Testis (tissue), 3 donors: ENCODE results near the gene IRF2BPL. TPM values are rescaled to one million over a fixed set of nuclear protein-coding genes. Genes with fewer than 3 reads are reported as not detected.

ENCODE experiments used
- DNase-seq: peaks from one replicate; pipeline ENCODE4 v3.0.0-alpha.2; 2019
- H3K27ac ChIP-seq, 2 donors: fragments of 200-600 bp; sonication (generic); one replicate each; pipeline ENCODE4 v1.5.1; 2019
- H3K27me3 ChIP-seq: fragments of 200-600 bp; sonication (generic); one replicate; pipeline ENCODE4 v1.5.1; 2019
- H3K36me3 ChIP-seq: fragments of 200-600 bp; sonication (generic); one replicate; pipeline ENCODE4 v1.5.1; 2017; ENCODE audit warnings: low read depth; ENCODE audit errors: missing control alignments
- H3K4me1 ChIP-seq: fragments of 200-600 bp; sonication (generic); one replicate; pipeline ENCODE4 v1.5.1; 2019
- H3K4me3 ChIP-seq, 2 donors: fragments of 200-600 bp; sonication (generic); one replicate each; pipeline ENCODE4 v1.5.1; 2017 to 2019
- H3K9me3 ChIP-seq: fragments of 200-600 bp; sonication (generic); one replicate; pipeline ENCODE4 v1.5.1; 2017
- CTCF ChIP-seq, 3 experiments: fragments of 450-650 bp in 2 of 3; fragments of 200-600 bp in 1 of 3; sonication (generic) in 1 of 3; IDR thresholded peaks; one replicate each; pipeline ENCODE4 v1.5.1; 2016 to 2019; ENCODE audit warnings: antibody characterized with exemption in 3 of 3, mild to moderate bottlenecking in 2 of 3, moderate library complexity in 1 of 3
- POLR2A ChIP-seq: fragments of 450-650 bp; IDR thresholded peaks from one replicate; pipeline ENCODE4 v1.6.1; 2017; ENCODE audit warnings: antibody characterized with exemption, mild to moderate bottlenecking, moderate library complexity
- WGBS, 2 donors: methylation state at CpG; one replicate each; pipeline ENCODE4 v1.1.5; 2018; 5-methylcytosine and 5-hydroxymethylcytosine counted together
- intact Hi-C: fragments of 100-400 bp; cut with DNase I; formaldehyde crosslinking; loops from one replicate; pipeline ENCODE4 v1.15.1; 2023; ENCODE audit warnings: low total_unique reads
- polyA plus RNA-seq: library from polyadenylated mRNA; stranded (reverse); fragments of 350-450 nt; fragmentation: Illumina TruSeq; extraction: RNeasy Lipid Tissue Mini Kit (QIAGEN cat#74804); gene quantifications from one replicate; pipeline ENCODE4 v1.2.3, GENCODE V29; 2014; ENCODE audit warnings: low read depth, low replicate concordance; ENCODE audit not compliant: insufficient read depth
- total RNA-seq, 2 donors: library from RNA; depleted of rRNA; stranded (reverse); fragments of >200 nt; gene quantifications; one replicate each; pipeline ENCODE4 v1.2.3, GENCODE V29; 2016

The IRF2BPL gene
- total and polyA plus RNA-seq, 3 donors from 2014 or later, result 30.9 to 120 (median 94.6) TPM

GRCh38 chr14:77014734-77015133, 13.8 kb downstream of the IRF2BPL start:
- Histone ChIP-seq H3K36me3 (no peaks in the 10 kb centered on the region), H3K4me3 (no peak overlapping the region), H3K27me3 (no peaks in the 10 kb centered on the region), H3K9me3 (no peaks in the 10 kb centered on the region), H3K27ac (peak overlapping the region in 1 of 2 donors; percentile 39), H3K4me1 (peaks cover 20% of the 10 kb centered on the region)
- DNase-seq, result no peak
- intact Hi-C loops, result no loop called here
- WGBS, 2 donors, result 91% methylated on average over 7 of the region's 7 CpGs
- no peak for TF ChIP-seq POLR2A
- no peak for TF ChIP-seq CTCF (IDR thresholded peaks at IDR 0.05)

GRCh38 chr14:77014004-77014604, 14.4 kb downstream of the IRF2BPL start:
- Histone ChIP-seq H3K27ac (peak overlapping the region in 1 of 2 donors; percentile 39), H3K4me1 (peaks cover 20% of the 10 kb centered on the region), H3K9me3 (no peaks in the 10 kb centered on the region), H3K27me3 (no peaks in the 10 kb centered on the region), H3K4me3 (no peak overlapping the region), H3K36me3 (no peaks in the 10 kb centered on the region)
- TF ChIP-seq CTCF (IDR thresholded peaks at IDR 0.05), result no peak
- TF ChIP-seq POLR2A, result no peak
- DNase-seq, result peak; percentile 92
- WGBS, 2 donors, result 39 to 42% methylated on average over 8 to 9 of the region's 9 CpGs
- intact Hi-C loops, result no loop called here

- no peak overlapping the region for H3K4me3 ChIP-seq
- intact Hi-C loops, result no loop called here
- H3K4me1 ChIP-seq, result peaks cover 31% of the 10 kb centered on the region
- no peak overlapping the region for H3K27ac ChIP-seq
- no peaks in the 10 kb centered on the region for H3K36me3 ChIP-seq
- no peaks in the 10 kb centered on the region for H3K27me3 ChIP-seq
- no peaks in the 10 kb centered on the region for H3K9me3 ChIP-seq
- DNase-seq, result no peak
- TF ChIP-seq POLR2A (no peak), CTCF (IDR thresholded peaks at IDR 0.05) (no peak)
- WGBS, 2 donors, result 71 to 82% methylated on average over 13 of the region's 13 CpGs
Measured at GRCh38 chr14:77012193-77012765, 16.2 kb downstream of the IRF2BPL start.

- WGBS, 2 donors, result 79 to 92% methylated on average over 4 of the region's 4 CpGs
- H3K4me1 ChIP-seq, result peaks cover 37% of the 10 kb centered on the region
- intact Hi-C loops, result no loop called here
- no peaks in the 10 kb centered on the region for H3K27me3 ChIP-seq
- no peaks in the 10 kb centered on the region for H3K9me3 ChIP-seq
- TF ChIP-seq POLR2A (no peak), CTCF (IDR thresholded peaks at IDR 0.05) (no peak)
- H3K4me3 ChIP-seq, result no peak overlapping the region
- H3K36me3 ChIP-seq, result no peaks in the 10 kb centered on the region
- DNase-seq, result no peak
- H3K27ac ChIP-seq, result no peak overlapping the region
Measured at GRCh38 chr14:77011245-77011644, 17.3 kb downstream of the IRF2BPL start.

- 94 to 98% methylated on average over 3 of the region's 3 CpGs for WGBS, 2 donors
- no peak for DNase-seq
Measured at GRCh38 chr14:77009014-77009413, 19.5 kb downstream of the IRF2BPL start.

More at GRCh38 chr14:77009014-77009413, 19.5 kb downstream of the IRF2BPL start:
- no peaks in the 10 kb centered on the region for H3K36me3 ChIP-seq
- no peak overlapping the region for H3K4me3 ChIP-seq
- no peak overlapping the region for H3K27ac ChIP-seq
- H3K4me1 ChIP-seq, result peaks cover 27% of the 10 kb centered on the region
- TF ChIP-seq POLR2A, result no peak
- no peak for TF ChIP-seq CTCF (IDR thresholded peaks at IDR 0.05)
- intact Hi-C loops, result no loop called here
- H3K27me3 ChIP-seq, result no peaks in the 10 kb centered on the region
- H3K9me3 ChIP-seq, result no peaks in the 10 kb centered on the region
